ENCODE results near the gene CENPS. TPM values are rescaled to one million over a fixed set of nuclear protein-coding genes. Genes with fewer than 3 reads are reported as not detected.

CENPS gene
- total RNA-seq, 1 donor from 2014 or later, result 9.8 TPM

DNA sequence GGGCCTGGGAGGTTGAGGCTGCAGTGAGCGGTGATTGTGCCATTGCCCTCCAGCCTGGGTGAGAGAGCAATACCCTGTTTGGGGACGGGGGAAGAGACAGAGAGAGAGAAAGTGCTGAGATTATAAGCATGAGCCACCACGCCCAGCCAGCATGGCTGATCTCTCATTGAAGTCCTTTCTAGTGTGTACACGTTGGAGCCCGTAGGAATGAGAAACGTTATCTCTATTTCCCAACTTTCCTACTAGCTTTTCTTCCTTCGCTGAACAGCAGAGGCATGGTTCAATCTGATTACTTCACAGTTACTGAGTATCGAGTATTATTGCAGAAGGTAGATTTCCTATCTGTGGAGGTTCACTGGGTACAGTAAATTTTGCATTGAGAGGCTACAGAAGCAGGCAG lies 49.1 kb downstream of the CENPS start:
- Mint-ChIP-seq H3K27ac (ENCODE audit: unreplicated experiment) (no peak overlapping the region), H3K4me1 (ENCODE audit: unreplicated experiment) (peaks cover 12% of the 10 kb centered on the region)
- DNase-seq (ENCODE audit: low spot score), result no peak

GRCh38 chr1:10480614-10481013 lies 50.4 kb downstream of the CENPS start:
- H3K27me3 Mint-ChIP-seq (ENCODE audit: unreplicated experiment), result peaks cover under 1% of the 10 kb centered on the region
- no peak overlapping the region for H3K4me3 Mint-ChIP-seq (ENCODE audit: unreplicated experiment)
- no peak overlapping the region for H3K27ac Mint-ChIP-seq (ENCODE audit: unreplicated experiment)
- H3K36me3 Mint-ChIP-seq (ENCODE audit: low read depth, unreplicated experiment), result peaks cover 4% of the 10 kb centered on the region
- H3K4me1 Mint-ChIP-seq (ENCODE audit: unreplicated experiment), result peaks cover 8% of the 10 kb centered on the region
- DNase-seq (ENCODE audit: low spot score), result no peak
- TF ChIP-seq, protein P1, sequence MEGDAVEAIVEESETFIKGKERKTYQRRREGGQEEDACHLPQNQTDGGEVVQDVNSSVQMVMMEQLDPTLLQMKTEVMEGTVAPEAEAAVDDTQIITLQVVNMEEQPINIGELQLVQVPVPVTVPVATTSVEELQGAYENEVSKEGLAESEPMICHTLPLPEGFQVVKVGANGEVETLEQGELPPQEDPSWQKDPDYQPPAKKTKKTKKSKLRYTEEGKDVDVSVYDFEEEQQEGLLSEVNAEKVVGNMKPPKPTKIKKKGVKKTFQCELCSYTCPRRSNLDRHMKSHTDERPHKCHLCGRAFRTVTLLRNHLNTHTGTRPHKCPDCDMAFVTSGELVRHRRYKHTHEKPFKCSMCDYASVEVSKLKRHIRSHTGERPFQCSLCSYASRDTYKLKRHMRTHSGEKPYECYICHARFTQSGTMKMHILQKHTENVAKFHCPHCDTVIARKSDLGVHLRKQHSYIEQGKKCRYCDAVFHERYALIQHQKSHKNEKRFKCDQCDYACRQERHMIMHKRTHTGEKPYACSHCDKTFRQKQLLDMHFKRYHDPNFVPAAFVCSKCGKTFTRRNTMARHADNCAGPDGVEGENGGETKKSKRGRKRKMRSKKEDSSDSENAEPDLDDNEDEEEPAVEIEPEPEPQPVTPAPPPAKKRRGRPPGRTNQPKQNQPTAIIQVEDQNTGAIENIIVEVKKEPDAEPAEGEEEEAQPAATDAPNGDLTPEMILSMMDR (IDR thresholded peaks at IDR 0.05; ENCODE audit: unreplicated experiment), result no peak
- no peaks in the 10 kb centered on the region for H3K9me3 Mint-ChIP-seq (ENCODE audit: unreplicated experiment)

More for the DNA sequence above, 49.1 kb downstream of the CENPS start:
- Mint-ChIP-seq H3K27me3 (ENCODE audit: unreplicated experiment) (peaks cover 3% of the 10 kb centered on the region), H3K36me3 (ENCODE audit: low read depth, unreplicated experiment) (no peaks in the 10 kb centered on the region), H3K9me3 (ENCODE audit: unreplicated experiment) (no peaks in the 10 kb centered on the region), H3K4me3 (ENCODE audit: unreplicated experiment) (no peak overlapping the region)
- TF ChIP-seq, protein P1 (IDR thresholded peaks at IDR 0.05; ENCODE audit: unreplicated experiment), result no peak

DNA sequence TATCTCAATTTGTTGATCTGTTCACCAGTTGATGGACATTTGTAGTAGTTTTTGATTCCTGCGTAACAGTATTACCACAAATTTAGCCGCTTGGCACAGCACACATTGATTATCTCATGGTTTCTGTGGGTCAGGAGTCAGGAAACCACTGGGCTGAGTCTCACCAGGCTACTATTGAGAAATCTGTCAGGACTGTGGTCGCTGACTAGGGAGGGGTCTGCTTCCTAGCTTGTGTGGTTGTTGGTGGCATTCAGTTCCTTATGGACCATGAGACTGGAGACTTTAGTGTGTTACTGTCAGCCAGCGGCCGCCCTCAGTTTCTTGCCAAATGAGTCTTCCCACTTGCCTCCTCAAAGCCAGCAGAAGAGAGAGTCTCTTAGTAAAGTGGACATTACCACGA lies 54.3 kb downstream of the CENPS start:
- TF ChIP-seq, protein P1 (IDR thresholded peaks at IDR 0.05; ENCODE audit: unreplicated experiment), result no peak
- Mint-ChIP-seq H3K36me3 (ENCODE audit: low read depth, unreplicated experiment) (peaks cover 4% of the 10 kb centered on the region), H3K4me1 (ENCODE audit: unreplicated experiment) (no peaks in the 10 kb centered on the region), H3K27me3 (ENCODE audit: unreplicated experiment) (no peaks in the 10 kb centered on the region), H3K9me3 (ENCODE audit: unreplicated experiment) (no peaks in the 10 kb centered on the region), H3K27ac (ENCODE audit: unreplicated experiment) (no peak overlapping the region), H3K4me3 (ENCODE audit: unreplicated experiment) (no peak overlapping the region)
- no peak for DNase-seq (ENCODE audit: low spot score)

DNA sequence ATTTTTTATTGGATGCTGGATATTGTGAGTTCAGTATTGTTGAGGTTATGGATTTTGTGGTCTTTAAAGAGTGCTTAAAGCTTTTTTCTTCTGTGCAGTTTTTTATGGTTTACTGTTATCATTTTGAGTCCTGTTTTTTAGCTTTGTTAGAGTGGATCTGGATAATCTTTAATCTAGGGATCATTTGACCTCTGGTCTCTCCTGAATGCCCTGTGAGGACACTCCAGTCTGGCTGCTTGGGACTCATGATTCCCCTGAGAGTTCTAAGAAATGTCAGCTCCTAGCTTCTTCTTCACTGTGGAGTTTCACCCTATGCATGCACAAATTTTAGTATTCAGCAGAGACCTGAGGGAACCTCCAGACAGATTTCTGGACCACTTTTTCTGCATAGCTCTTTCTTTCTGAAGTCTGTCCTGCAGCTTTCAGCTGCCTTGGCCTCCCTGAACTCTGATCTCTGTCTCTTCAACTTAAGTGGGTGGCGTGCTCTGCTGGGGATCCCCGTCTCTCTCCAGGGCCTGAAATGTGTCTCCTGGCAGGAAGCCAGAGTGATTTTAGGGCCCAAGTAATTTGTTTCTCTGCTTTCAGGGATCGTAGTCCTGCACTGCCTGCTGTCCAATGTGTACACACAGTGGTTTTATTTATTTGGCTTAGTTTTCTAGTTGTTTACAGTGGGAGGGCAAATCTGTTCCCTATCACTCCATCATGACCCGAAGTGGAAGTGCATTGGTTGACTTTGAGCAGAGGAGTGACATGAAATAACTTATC lies 59.2 kb downstream of the CENPS start:
- TF ChIP-seq, protein P1 (IDR thresholded peaks at IDR 0.05; ENCODE audit: unreplicated experiment), result no peak

GRCh38 chr1:10490286-10490970 lies 60.2 kb downstream of the CENPS start:
- no peak for DNase-seq (ENCODE audit: low spot score)
- Mint-ChIP-seq H3K4me1 (ENCODE audit: unreplicated experiment) (peaks cover 16% of the 10 kb centered on the region), H3K27me3 (ENCODE audit: unreplicated experiment) (peaks cover 4% of the 10 kb centered on the region), H3K36me3 (ENCODE audit: low read depth, unreplicated experiment) (peaks cover 5% of the 10 kb centered on the region), H3K4me3 (ENCODE audit: unreplicated experiment) (no peak overlapping the region), H3K27ac (ENCODE audit: unreplicated experiment) (no peak overlapping the region), H3K9me3 (ENCODE audit: unreplicated experiment) (no peaks in the 10 kb centered on the region)
- TF ChIP-seq, protein P1 (IDR thresholded peaks at IDR 0.05; ENCODE audit: unreplicated experiment), result no peak

More for the DNA sequence above, 59.2 kb downstream of the CENPS start:
- Mint-ChIP-seq H3K27me3 (ENCODE audit: unreplicated experiment) (peaks cover 4% of the 10 kb centered on the region), H3K4me3 (ENCODE audit: unreplicated experiment) (no peak overlapping the region), H3K27ac (ENCODE audit: unreplicated experiment) (no peak overlapping the region), H3K9me3 (ENCODE audit: unreplicated experiment) (no peaks in the 10 kb centered on the region), H3K36me3 (ENCODE audit: low read depth, unreplicated experiment) (peaks cover 9% of the 10 kb centered on the region), H3K4me1 (ENCODE audit: unreplicated experiment) (peaks cover 7% of the 10 kb centered on the region)
- DNase-seq (ENCODE audit: low spot score), result no peak

All from endothelial cell (in vitro differentiated cells).